SK-N-SH (cell line): Measurements from ENCODE around the gene ATP6V1F. TPM values are rescaled to one million over a fixed set of nuclear protein-coding genes. Genes with fewer than 3 reads are reported as not detected.
A peak's percentile ranks its signal among the peaks of the same experiment; 100 is the strongest.

Experiments used
- CTCF ChIA-PET: fragments of 300-600, 350-600 bp; formaldehyde crosslinking; extraction: SDS; loops from one replicate; lab custom pipeline; 2021; lab: Yijun Ruan, JAX
- POLR2A ChIA-PET: fragments of 350-600 bp; sonication (Branson Sonifier 250); formaldehyde crosslinking; extraction: SDS; loops from one replicate; lab custom pipeline; 2020; ENCODE audit warnings: antibody characterized with exemption, inconsistent platforms; lab: Yijun Ruan, JAX
- DNase-seq: peaks from one replicate; pipeline ENCODE4 v3.0.0; 2012
- H2AFZ ChIP-seq: fragments of 200-600 bp; sonication (generic); 2 replicates; pipeline ENCODE4 v1.8.1; 2016; ENCODE audit warnings: antibody characterized with exemption, mild to moderate bottlenecking, low read depth
- H3F3A ChIP-seq: fragments of 200-600 bp; sonication (generic); replicated peaks from 2 replicates; pipeline ENCODE3; 2016; ENCODE audit warnings: antibody characterized with exemption, mild to moderate bottlenecking; ENCODE audit not compliant: insufficient read depth
- H3K27ac ChIP-seq, 2 experiments: fragments of 200-500 bp in 1 of 2; fragments of 200-600 bp in 1 of 2; sonication (Bioruptor generic) in 1 of 2; sonication (generic), shearing (Covaris generic) in 1 of 2; 2 replicates each; pipeline versions ENCODE4 v1.5.1 to v1.6.1; 2014 to 2016; ENCODE audit warnings: low read depth in 2 of 2, inconsistent platforms in 1 of 2, low read length in 1 of 2, mild to moderate bottlenecking in 1 of 2, mixed read lengths in 1 of 2
- H3K27me3 ChIP-seq: fragments of 200-600 bp; sonication (generic), shearing (Covaris generic); 2 replicates; pipeline ENCODE4 v1.6.1; 2016; ENCODE audit warnings: mixed run types; ENCODE audit not compliant: insufficient read depth
- H3K36me3 ChIP-seq, 2 experiments: fragments of 200-500 bp in 1 of 2; fragments of 200-600 bp in 1 of 2; sonication (Bioruptor generic) in 1 of 2; sonication (generic) in 1 of 2; replicated peaks in 1 of 2; 2 replicates each; pipeline versions ENCODE3 to v1.5.1; 2014 to 2016; ENCODE audit warnings: low read length in 1 of 2, mild to moderate bottlenecking in 1 of 2; ENCODE audit not compliant: insufficient read depth in 2 of 2, control insufficient read depth in 1 of 2
- H3K4me1 ChIP-seq, 2 experiments: fragments of 200-500 bp in 1 of 2; fragments of 200-600 bp in 1 of 2; sonication (Bioruptor generic) in 1 of 2; sonication (generic), shearing (Covaris generic) in 1 of 2; 2 replicates each; pipeline versions ENCODE4 v1.5.1 to v1.6.1; 2014 to 2016; ENCODE audit warnings: low read depth in 1 of 2, low read length in 1 of 2, mixed run types in 1 of 2; ENCODE audit not compliant: insufficient read depth in 2 of 2, control insufficient read depth in 1 of 2
- H3K4me2 ChIP-seq: fragments of 200-600 bp; sonication (generic), shearing (Covaris generic); 2 replicates; pipeline ENCODE4 v1.6.1; 2017; ENCODE audit warnings: mixed run types
- H3K4me3 ChIP-seq, 2 experiments: fragments of 200-500 bp in 1 of 2; fragments of 200-600 bp in 1 of 2; sonication (Bioruptor generic) in 1 of 2; sonication (generic), shearing (Covaris generic) in 1 of 2; 2 replicates each; pipeline versions ENCODE4 v1.5.1 to v1.8.1; 2014 to 2016; ENCODE audit warnings: low read depth in 2 of 2, inconsistent platforms in 1 of 2, low read length in 1 of 2, mild to moderate bottlenecking in 1 of 2, mixed read lengths in 1 of 2, moderate library complexity in 1 of 2
- H3K79me2 ChIP-seq: fragments of 200-600 bp; sonication (generic); 2 replicates; pipeline ENCODE4 v1.8.1; 2017; ENCODE audit warnings: mild to moderate bottlenecking; ENCODE audit not compliant: insufficient read depth
- H3K9ac ChIP-seq: fragments of 200-600 bp; sonication (generic); 2 replicates; pipeline ENCODE4 v1.6.1; 2017; ENCODE audit warnings: mixed run types
- H3K9me2 ChIP-seq: fragments of 200-600 bp; sonication (generic); 2 replicates; pipeline ENCODE4 v1.6.1; 2017; ENCODE audit warnings: mixed run types
- H3K9me3 ChIP-seq: fragments of 200-600 bp; sonication (generic); 2 replicates; pipeline ENCODE4 v1.6.1; 2017; ENCODE audit warnings: mixed run types, mild to moderate bottlenecking, moderate library complexity
- H4K20me1 ChIP-seq: fragments of 200-600 bp; sonication (generic); 2 replicates; pipeline ENCODE4 v1.6.1; 2017; ENCODE audit warnings: mild to moderate bottlenecking, mixed run types; ENCODE audit not compliant: insufficient read depth
- EP300 ChIP-seq, 2 experiments: IDR thresholded peaks; 2 replicates each; pipeline versions ENCODE4 v1.4.0 to v1.6.1; 2012; ENCODE audit warnings: borderline replicate concordance in 1 of 2, low read depth in 1 of 2, low read length in 1 of 2
- EZH2phosphoT487 ChIP-seq: fragments of 200-600 bp; sonication (generic); IDR thresholded peaks from 2 replicates; pipeline ENCODE4 v1.6.1; 2017; ENCODE audit warnings: low read depth, mixed run types, mild to moderate bottlenecking, antibody characterized with exemption, moderate library complexity, borderline replicate concordance
- FOSL2 ChIP-seq: IDR thresholded peaks from 2 replicates; pipeline ENCODE4 v1.4.0; 2012; ENCODE audit warnings: low read depth, mild to moderate bottlenecking, moderate library complexity, borderline replicate concordance
- GATA2 ChIP-seq: sonication (generic); formaldehyde crosslinking; IDR thresholded peaks from 2 replicates; pipeline ENCODE4 v1.5.0; 2020; ENCODE audit warnings: mild to moderate bottlenecking, missing genetic modification reagents
- MEF2A ChIP-seq: IDR thresholded peaks from 2 replicates; pipeline ENCODE4 v1.4.0; 2012; ENCODE audit warnings: low read depth, borderline replicate concordance
- NFIC ChIP-seq: IDR thresholded peaks from 2 replicates; pipeline ENCODE4 v1.4.0; 2012; ENCODE audit warnings: borderline replicate concordance
- NRF1 ChIP-seq: IDR thresholded peaks from 2 replicates; pipeline ENCODE4 v1.6.1; 2012; ENCODE audit warnings: low read depth, mild to moderate bottlenecking, low read length
- POLR2AphosphoS5 ChIP-seq: IDR thresholded peaks from 2 replicates; pipeline ENCODE4 v1.6.1; 2012; ENCODE audit warnings: low read depth, low read length
- RAD21 ChIP-seq: IDR thresholded peaks from 2 replicates; pipeline ENCODE4 v1.6.1; 2012; ENCODE audit warnings: mild to moderate bottlenecking, low read length
- RFX5 ChIP-seq: IDR thresholded peaks from 2 replicates; pipeline ENCODE4 v1.6.1; 2012; ENCODE audit warnings: mild to moderate bottlenecking, improper control_type of control experiment, low read length
- SIN3A ChIP-seq: IDR thresholded peaks from 2 replicates; pipeline ENCODE4 v1.6.1; 2012; ENCODE audit warnings: low read depth, mild to moderate bottlenecking, low read length, moderate library complexity, borderline replicate concordance
- SMC3 ChIP-seq: IDR thresholded peaks from 2 replicates; pipeline ENCODE4 v1.6.1; 2012; ENCODE audit warnings: low read depth, low read length, improper control_type of control experiment
- TAF1 ChIP-seq: IDR thresholded peaks from 2 replicates; pipeline ENCODE4 v1.6.1; 2012; ENCODE audit warnings: low read depth, mild to moderate bottlenecking, low read length, moderate library complexity, borderline replicate concordance
- TCF12 ChIP-seq: IDR thresholded peaks from 2 replicates; pipeline ENCODE4 v1.4.0; 2012
- TEAD4 ChIP-seq: IDR thresholded peaks from 2 replicates; pipeline ENCODE4 v1.4.0; 2012; ENCODE audit warnings: mild to moderate bottlenecking, borderline replicate concordance; ENCODE audit not compliant: insufficient read depth
- YY1 ChIP-seq: IDR thresholded peaks from 2 replicates; pipeline ENCODE4 v1.4.0; 2012; ENCODE audit warnings: low read depth, mild to moderate bottlenecking
- WGBS: methylation state at CpG from one replicate; pipeline ENCODE4 v1.1.6; 2017; ENCODE audit warnings: low lambda C conversion rate; 5-methylcytosine and 5-hydroxymethylcytosine counted together
- polyA plus RNA-seq, 3 experiments: library from polyadenylated mRNA; depleted of rRNA; stranded (reverse); fragments of >200 nt; gene quantifications; 2 replicates each; pipeline ENCODE4 v1.2.3, GENCODE V29; 2012
- TF ChIP-seq, protein P1 (sequence below): IDR thresholded peaks from 2 replicates; pipeline ENCODE4 v1.4.0; 2012; ENCODE audit warnings: low read depth
- TF ChIP-seq, protein P2 (sequence below): fragments of 150-350 bp; IDR thresholded peaks from 2 replicates; pipeline ENCODE4 v1.6.1; 2016; ENCODE audit warnings: mild to moderate bottlenecking, low read depth, low read length

ATP6V1F gene
- polyA plus RNA-seq, 1 of the 3 experiments (the other 2 are of a cell fraction): 495 TPM

DNA sequence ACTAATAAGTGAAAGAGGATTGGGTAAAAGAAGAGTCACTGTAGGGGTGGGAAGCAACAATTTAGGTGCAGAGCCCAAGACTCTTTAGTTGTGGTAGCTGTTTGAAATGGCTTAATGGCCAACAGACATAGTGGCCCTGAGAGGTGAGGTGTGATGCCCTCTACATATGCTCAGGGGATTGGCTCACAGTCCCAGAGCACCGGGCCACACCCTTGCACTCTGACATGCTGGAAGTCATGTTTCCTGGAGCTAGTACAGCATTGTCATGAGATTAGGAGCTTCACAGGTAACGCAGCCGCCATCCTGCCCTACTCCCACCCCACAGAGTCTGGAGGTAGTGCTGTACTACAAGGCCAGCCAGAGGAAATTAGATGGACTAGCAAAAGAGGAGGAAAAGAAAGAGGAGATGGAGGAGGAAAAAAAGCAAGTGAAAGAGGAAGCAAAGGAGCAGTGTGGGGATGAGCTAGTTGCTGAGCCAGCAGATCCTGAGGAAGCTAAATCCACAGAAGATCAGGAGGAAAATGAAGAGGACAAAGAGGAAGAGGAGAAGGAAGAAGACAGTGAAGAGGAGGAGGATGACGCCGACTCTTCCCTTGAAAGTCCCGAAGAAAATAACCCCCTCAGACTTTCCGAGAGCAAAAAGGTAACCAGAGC lies 47.2 kb upstream of the ATP6V1F start:
- ChIA-PET CTCF (interaction anchor here (1.0 to 1.4 kb wide), 2 partner anchors 12 to 68 kb away, joined by 3 to 5 read pairs; no protein-coding TSS in a partner anchor), POLR2A (interaction anchor here (0.6 to 2.0 kb wide), 3 partner anchors 10 to 16 kb away, joined by 3 to 4 read pairs (median 4); no protein-coding TSS in a partner anchor)
- Histone ChIP-seq H3K4me1 (peaks cover 5 to 19% of the 10 kb centered on the region in 2 experiments; a peak in 2 of 4 replicates), H3K9me2 (no peaks in the 10 kb centered on the region), H3K27me3 (no peaks in the 10 kb centered on the region), H3K9me3 (no peaks in the 10 kb centered on the region), H3K4me2 (no peak overlapping the region), H4K20me1 (no peaks in the 10 kb centered on the region), H3K27ac (no peak overlapping the region), H3F3A (no peaks in the 10 kb centered on the region), H3K36me3 (peaks cover 2 to 4% of the 10 kb centered on the region in 2 experiments), H2AFZ (no peak overlapping the region), H3K4me3 (no peak overlapping the region), H3K9ac (no peak overlapping the region), H3K79me2 (no peaks in the 10 kb centered on the region)
- DNase-seq: no peak
- TF ChIP-seq POLR2AphosphoS5 (peak; percentile 20; the same call in 1 of the 2 replicates), TCF12 (no peak), TEAD4 (no peak), MEF2A (no peak), RFX5 (no peak), NRF1 (no peak), EP300 (IDR thresholded peaks at IDR 0.05; ENCODE audit: borderline replicate concordance in 1 of 2, low read depth in 1 of 2, low read length in 1 of 2) (no peak)
- TF ChIP-seq, protein P1, sequence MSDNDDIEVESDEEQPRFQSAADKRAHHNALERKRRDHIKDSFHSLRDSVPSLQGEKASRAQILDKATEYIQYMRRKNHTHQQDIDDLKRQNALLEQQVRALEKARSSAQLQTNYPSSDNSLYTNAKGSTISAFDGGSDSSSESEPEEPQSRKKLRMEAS: no peak
- 92% methylated on average over 7 of the region's 7 CpGs for WGBS

DNA sequence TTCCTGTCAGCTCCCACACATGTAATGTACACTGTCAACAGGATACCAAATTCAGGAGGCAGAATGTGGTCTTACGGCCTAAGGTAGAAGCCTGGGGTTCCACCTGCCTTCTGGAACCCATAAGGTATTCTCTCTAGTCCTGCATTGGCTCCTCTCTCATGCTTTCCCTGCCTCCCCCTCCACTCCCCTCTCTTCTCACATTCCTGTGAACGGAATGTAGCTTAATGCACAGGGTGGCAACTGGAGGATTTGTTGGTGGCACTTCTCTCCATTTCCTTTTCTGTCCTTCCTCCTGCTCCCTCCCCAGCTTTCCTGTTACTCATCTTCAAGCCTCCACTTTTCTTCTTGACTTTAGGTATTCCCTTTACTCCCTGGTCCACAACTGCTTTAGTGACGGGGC lies 44.0 kb upstream of the ATP6V1F start:
- Histone ChIP-seq H3K9ac (no peak overlapping the region), H3K9me3 (no peaks in the 10 kb centered on the region), H3F3A (no peaks in the 10 kb centered on the region), H3K4me3 (no peak overlapping the region), H3K79me2 (no peaks in the 10 kb centered on the region), H3K4me2 (no peak overlapping the region), H3K9me2 (no peaks in the 10 kb centered on the region), H2AFZ (no peak overlapping the region), H3K4me1 (peaks cover 0 to 12% of the 10 kb centered on the region in 2 experiments; a peak in 1 of 4 replicates), H3K36me3 (no peaks in the 10 kb centered on the region), H4K20me1 (no peaks in the 10 kb centered on the region), H3K27ac (no peak overlapping the region), H3K27me3 (no peaks in the 10 kb centered on the region)
- no peak for TF ChIP-seq TAF1
- TF ChIP-seq FOSL2: no peak
- TF ChIP-seq POLR2AphosphoS5: no peak
- TF ChIP-seq SIN3A: no peak
- no peak for TF ChIP-seq SMC3
- no peak for TF ChIP-seq NFIC
- TF ChIP-seq, protein P2, sequence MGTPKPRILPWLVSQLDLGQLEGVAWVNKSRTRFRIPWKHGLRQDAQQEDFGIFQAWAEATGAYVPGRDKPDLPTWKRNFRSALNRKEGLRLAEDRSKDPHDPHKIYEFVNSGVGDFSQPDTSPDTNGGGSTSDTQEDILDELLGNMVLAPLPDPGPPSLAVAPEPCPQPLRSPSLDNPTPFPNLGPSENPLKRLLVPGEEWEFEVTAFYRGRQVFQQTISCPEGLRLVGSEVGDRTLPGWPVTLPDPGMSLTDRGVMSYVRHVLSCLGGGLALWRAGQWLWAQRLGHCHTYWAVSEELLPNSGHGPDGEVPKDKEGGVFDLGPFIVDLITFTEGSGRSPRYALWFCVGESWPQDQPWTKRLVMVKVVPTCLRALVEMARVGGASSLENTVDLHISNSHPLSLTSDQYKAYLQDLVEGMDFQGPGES: no peak
- TF ChIP-seq EP300 (IDR thresholded peaks at IDR 0.05; ENCODE audit: borderline replicate concordance in 1 of 2, low read depth in 1 of 2, low read length in 1 of 2): no peak
- TF ChIP-seq YY1: no peak
- no peak for TF ChIP-seq RFX5
- TF ChIP-seq GATA2: no peak
- no peak for TF ChIP-seq RAD21
- no peak for TF ChIP-seq NRF1
- no peak for TF ChIP-seq EZH2phosphoT487
- no peak for TF ChIP-seq TEAD4
- 83% methylated on average over 3 of the region's 3 CpGs for WGBS
- ChIA-PET CTCF (interaction anchor here (1.0 to 2.7 kb wide), 2 partner anchors 13 to 65 kb away, joined by 3 to 10 read pairs; no protein-coding TSS in a partner anchor), POLR2A (interaction anchor here (0.9 to 3.5 kb wide), 4 partner anchors 9 to 27 kb away, joined by 3 to 15 read pairs (median 4); partner anchors contain the start of gene CCDC136)
- DNase-seq: no peak
